SU-DHL-6 (cell line): ENCODE results near the gene ALG3.

ENCODE experiments used
- H2AFZ ChIP-seq: fragments of 200-600 bp; sonication (generic); 2 replicates; pipeline ENCODE4 v1.6.1; 2014; ENCODE audit warnings: low read depth, mild to moderate bottlenecking, moderate library complexity, mixed read lengths, antibody characterized with exemption, low read length; ENCODE audit not compliant: severe bottlenecking
- H3F3A ChIP-seq: fragments of 200-600 bp; shearing (Covaris generic); 2 replicates; pipeline ENCODE4 v1.6.0; 2016; ENCODE audit warnings: antibody characterized with exemption, mild to moderate bottlenecking; ENCODE audit not compliant: insufficient read depth
- H3K27ac ChIP-seq: fragments of 200-600 bp; sonication (generic); 2 replicates; pipeline ENCODE4 v1.5.1; 2016; ENCODE audit warnings: low read depth, mild to moderate bottlenecking, low read length, moderate library complexity, mixed read lengths
- H3K27me3 ChIP-seq: fragments of 200-600 bp; sonication (generic), shearing (Covaris generic); 2 replicates; pipeline ENCODE4 v1.6.0; 2014; ENCODE audit warnings: mild to moderate bottlenecking, low read length
- H3K36me3 ChIP-seq: fragments of 200-600 bp; sonication (generic); 2 replicates; pipeline ENCODE4 v1.6.1; 2014; ENCODE audit warnings: mild to moderate bottlenecking, low read length, mixed read lengths
- H3K4me2 ChIP-seq: fragments of 300-600, 200-600 bp; shearing (Covaris generic), sonication (generic); 2 replicates; pipeline ENCODE4 v1.6.0; 2014; ENCODE audit warnings: low read length, low read depth, mild to moderate bottlenecking; ENCODE audit not compliant: poor library complexity, severe bottlenecking
- H3K4me3 ChIP-seq: fragments of 200-600 bp; sonication (generic); 2 replicates; pipeline ENCODE4 v1.5.1; 2014; ENCODE audit warnings: antibody characterized with exemption, low read length, mild to moderate bottlenecking, mixed read lengths; ENCODE audit not compliant: insufficient read depth, poor library complexity, severe bottlenecking
- H3K79me2 ChIP-seq: fragments of 200-600 bp; sonication (generic); 2 replicates; pipeline ENCODE4 v1.6.1; 2014; ENCODE audit warnings: mild to moderate bottlenecking, low read length, moderate library complexity; ENCODE audit not compliant: insufficient read depth
- H3K9ac ChIP-seq: fragments of 200-600 bp; sonication (generic); 2 replicates; pipeline ENCODE4 v1.7.0; 2014; ENCODE audit warnings: mild to moderate bottlenecking, low read length
- H3K9me2 ChIP-seq: fragments of 200-600 bp; sonication (generic); replicated peaks from 2 replicates; pipeline ENCODE4 v1.6.1; 2014; ENCODE audit warnings: low read length; ENCODE audit not compliant: insufficient read depth
- H3K9me3 ChIP-seq: fragments of 200-600 bp; sonication (generic); 2 replicates; pipeline ENCODE4 v1.6.1; 2014; ENCODE audit warnings: low read length, mixed read lengths; ENCODE audit not compliant: insufficient read depth
- H4K20me1 ChIP-seq: fragments of 200-600 bp; sonication (generic); 2 replicates; pipeline ENCODE4 v1.6.1; 2014; ENCODE audit warnings: low read depth, mild to moderate bottlenecking, antibody characterized with exemption, low read length, moderate library complexity, mixed read lengths
- CTCF ChIP-seq: fragments of 200-600 bp; sonication (generic); IDR thresholded peaks from one replicate; pipeline ENCODE4 v1.5.1; 2017; ENCODE audit warnings: antibody characterized with exemption, mild to moderate bottlenecking, low read length, moderate library complexity; ENCODE audit not compliant: insufficient read depth, poor library complexity, severe bottlenecking
- EZH2phosphoT487 ChIP-seq: fragments of 200-600 bp; sonication (generic), shearing (Covaris generic); conservative IDR thresholded peaks from 2 replicates; pipeline ENCODE4 v1.6.1; 2018; ENCODE audit warnings: mild to moderate bottlenecking, antibody characterized with exemption, low read length, moderate library complexity, mixed read lengths

ALG3 gene

GRCh38 chr3:184227481-184227935 lies 21.3 kb downstream of the ALG3 start:
- no peak overlapping the region for H2AFZ ChIP-seq
- H3K9me2 ChIP-seq: no peaks in the 10 kb centered on the region
- TF ChIP-seq EZH2phosphoT487 (no peak), CTCF (peak; percentile 89)
- H3K36me3 ChIP-seq: no peaks in the 10 kb centered on the region
- H3K27ac ChIP-seq: no peak overlapping the region
- no peaks in the 10 kb centered on the region for H3K9me3 ChIP-seq
- no peak overlapping the region for H3K4me3 ChIP-seq
- no peaks in the 10 kb centered on the region for H4K20me1 ChIP-seq
- no peaks in the 10 kb centered on the region for H3K79me2 ChIP-seq
- H3K4me2 ChIP-seq: no peak overlapping the region
- no peak overlapping the region for H3K9ac ChIP-seq
- H3F3A ChIP-seq: no peaks in the 10 kb centered on the region
- H3K27me3 ChIP-seq: no peaks in the 10 kb centered on the region

- H4K20me1 ChIP-seq: no peaks in the 10 kb centered on the region
- H3K36me3 ChIP-seq: no peaks in the 10 kb centered on the region
- H3K9me3 ChIP-seq: no peaks in the 10 kb centered on the region
- no peaks in the 10 kb centered on the region for H3K27me3 ChIP-seq
- TF ChIP-seq EZH2phosphoT487: no peak
- TF ChIP-seq CTCF: no peak
- no peaks in the 10 kb centered on the region for H3K9me2 ChIP-seq
- no peak overlapping the region for H3K4me3 ChIP-seq
- H3K79me2 ChIP-seq: no peaks in the 10 kb centered on the region
- H3K9ac ChIP-seq: no peak overlapping the region
- H3K4me2 ChIP-seq: no peak overlapping the region
- H3K27ac ChIP-seq: no peak overlapping the region
- no peaks in the 10 kb centered on the region for H3F3A ChIP-seq
- no peak overlapping the region for H2AFZ ChIP-seq
These were observed 24.8 kb downstream of the ALG3 start for GRCh38 chr3:184223946-184224345.

GRCh38 chr3:184222521-184222920 lies 26.2 kb downstream of the ALG3 start:
- H3K9me2 ChIP-seq: no peaks in the 10 kb centered on the region
- H3K4me2 ChIP-seq: no peak overlapping the region
- no peak overlapping the region for H3K4me3 ChIP-seq
- no peaks in the 10 kb centered on the region for H3F3A ChIP-seq
- no peaks in the 10 kb centered on the region for H3K27me3 ChIP-seq
- no peaks in the 10 kb centered on the region for H3K9me3 ChIP-seq
- H3K36me3 ChIP-seq: no peaks in the 10 kb centered on the region
- H3K9ac ChIP-seq: no peak overlapping the region
- no peaks in the 10 kb centered on the region for H4K20me1 ChIP-seq
- no peak overlapping the region for H2AFZ ChIP-seq
- H3K79me2 ChIP-seq: no peaks in the 10 kb centered on the region
- TF ChIP-seq CTCF (no peak), EZH2phosphoT487 (no peak)
- H3K27ac ChIP-seq: no peak overlapping the region
